Activated T-cell treated with anti-CD3 and anti-CD28 coated beads, Interleukin-2, amount 50 U/mL, for 1 hour (primary cell): ENCODE data around the gene CENPB.

Source experiments
- DNase-seq: peaks from one replicate; pipeline ENCODE4 v3.0.0-alpha.2; 2020

The CENPB gene

GRCh38 chr20:3764659-3765058 lies 21.9 kb downstream of the CENPB start:
- DNase-seq = no peak

GRCh38 chr20:3763671-3764601 lies 22.6 kb downstream of the CENPB start:
- DNase-seq = no peak

- DNase-seq = no peak
Observed at GRCh38 chr20:3760655-3761348, 25.7 kb downstream of the CENPB start.

- DNase-seq = no peak
Observed at GRCh38 chr20:3759884-3760283, 26.7 kb downstream of the CENPB start.

GRCh38 chr20:3759316-3759823 lies 27.2 kb downstream of the CENPB start:
- DNase-seq = no peak

- DNase-seq = no peak
Observed at GRCh38 chr20:3758566-3758965, 28.0 kb downstream of the CENPB start.

GRCh38 chr20:3757268-3757667 lies 29.3 kb downstream of the CENPB start:
- DNase-seq = no peak

GRCh38 chr20:3755814-3756480 lies 30.6 kb downstream of the CENPB start:
- no peak for DNase-seq

GRCh38 chr20:3755269-3755668 lies 31.3 kb downstream of the CENPB start:
- no peak for DNase-seq

- DNase-seq = no peak
Observed at GRCh38 chr20:3754276-3754630, 32.3 kb downstream of the CENPB start.

GRCh38 chr20:3753501-3754275 lies 32.9 kb downstream of the CENPB start:
- DNase-seq = no peak

- DNase-seq = peak; percentile 59
Observed at GRCh38 chr20:3753098-3753497, 33.4 kb downstream of the CENPB start.

- no peak for DNase-seq
Observed at GRCh38 chr20:3752386-3752759, 34.2 kb downstream of the CENPB start.

- peak; percentile 54 for DNase-seq
Observed at GRCh38 chr20:3751675-3752385, 34.7 kb downstream of the CENPB start.

- DNase-seq = no peak
Observed at GRCh38 chr20:3751305-3751674, 35.2 kb downstream of the CENPB start.

GRCh38 chr20:3749689-3750531 lies 36.6 kb downstream of the CENPB start:
- peak; percentile 41 for DNase-seq

- no peak for DNase-seq
Observed at GRCh38 chr20:3749087-3749688, 37.4 kb downstream of the CENPB start.

GRCh38 chr20:3748073-3748472 lies 38.5 kb downstream of the CENPB start:
- no peak for DNase-seq

- DNase-seq = no peak
Observed at GRCh38 chr20:3747471-3747870, 39.1 kb downstream of the CENPB start.

GRCh38 chr20:3745686-3746173 lies 40.8 kb downstream of the CENPB start:
- DNase-seq = no peak
